Dermis microvascular lymphatic vessel endothelial cell (primary cell): ENCODE results near the gene CLCF1. TPM values are rescaled to one million over a fixed set of nuclear protein-coding genes. Genes with fewer than 3 reads are reported as not detected.

Experiments used
- DNase-seq, 2 donors: peaks; one replicate each; pipeline versions ENCODE4 v3.0.0 to v3.0.0-alpha.2; 2010; ENCODE audit warnings: low read depth in 2 of 2
- total RNA-seq: library from RNA; depleted of rRNA; stranded (reverse); fragments of >200 nt; gene quantifications from 2 replicates; pipeline ENCODE4 v1.2.1, GENCODE V29; 2014

Gene CLCF1
- total RNA-seq, 1 donor from 2014 or later, result 1.7 TPM

GRCh38 chr11:67374571-67375281, 1.3 kb upstream of the CLCF1 start:
- no peak for DNase-seq

DNA sequence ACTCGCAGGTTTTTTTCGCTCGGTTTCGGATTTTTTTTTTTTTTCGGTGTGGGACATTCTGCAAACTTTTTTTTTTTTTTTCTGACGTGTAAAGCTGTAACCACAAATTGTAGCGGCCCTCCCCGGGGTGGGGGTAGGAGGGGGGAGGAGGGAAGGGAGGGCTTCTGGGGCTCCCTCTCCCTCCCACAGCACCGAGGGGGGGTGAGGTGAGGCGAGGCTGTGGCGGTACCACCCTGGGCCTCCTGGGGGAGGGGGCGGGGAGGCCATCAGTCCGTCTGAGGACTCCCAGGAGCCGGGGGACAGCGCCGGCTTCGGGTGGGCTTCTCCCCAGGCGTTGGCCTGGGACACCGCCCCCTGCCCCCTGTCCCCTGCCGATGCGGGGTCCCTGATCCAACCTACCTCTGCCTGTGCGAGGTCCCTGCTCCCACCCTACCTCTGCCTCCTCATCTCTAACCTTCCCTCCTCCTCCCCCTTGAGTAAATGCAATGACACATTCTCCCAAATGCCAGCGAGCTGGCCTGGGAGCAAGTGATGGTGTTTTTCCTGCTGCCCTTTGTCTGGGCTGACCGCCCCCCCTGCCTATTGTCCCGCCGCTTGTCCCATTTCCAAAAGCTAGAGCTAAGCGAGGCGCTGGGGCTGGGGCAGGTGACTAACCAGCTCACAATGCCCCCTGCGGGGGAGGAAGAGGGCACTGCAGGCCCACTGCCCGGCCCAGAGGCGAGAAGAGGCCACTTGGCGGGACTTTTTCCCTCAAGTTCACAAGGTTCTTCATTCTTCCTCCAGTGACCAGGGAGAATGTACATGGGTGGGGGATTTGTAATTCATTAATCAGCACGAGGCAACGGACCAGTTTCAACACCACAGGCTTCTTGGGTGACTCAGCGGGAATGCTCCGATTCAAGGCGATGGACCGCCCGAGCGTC, 511 bp upstream of the CLCF1 start:
- DNase-seq, result peak; percentile 78 to 90

- DNase-seq, result peak in 1 of 2 donors; percentile 19
Measured at GRCh38 chr11:67372321-67372992, 941 bp downstream of the CLCF1 start.

DNA sequence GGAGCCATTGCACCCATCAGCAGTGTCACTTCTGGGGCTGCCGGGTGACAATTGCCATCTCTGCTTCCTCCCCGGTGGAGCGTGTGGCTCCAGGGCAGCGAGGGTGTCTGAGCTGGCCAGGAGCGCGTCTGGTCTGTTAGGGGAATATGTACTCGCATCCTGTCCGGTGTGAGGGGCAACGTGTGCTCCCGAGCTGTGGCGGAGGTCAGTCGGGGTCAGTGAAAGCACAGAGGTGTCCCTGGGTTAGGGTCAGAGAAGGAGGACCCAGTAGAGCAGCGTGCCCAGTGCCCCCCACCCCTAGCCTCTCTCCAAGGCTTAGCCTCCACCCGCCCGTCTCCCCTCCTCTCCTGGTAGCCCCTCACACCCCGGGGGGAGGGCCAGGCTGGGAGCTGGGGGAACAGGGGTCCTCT, 1.5 kb downstream of the CLCF1 start:
- no peak for DNase-seq

DNA sequence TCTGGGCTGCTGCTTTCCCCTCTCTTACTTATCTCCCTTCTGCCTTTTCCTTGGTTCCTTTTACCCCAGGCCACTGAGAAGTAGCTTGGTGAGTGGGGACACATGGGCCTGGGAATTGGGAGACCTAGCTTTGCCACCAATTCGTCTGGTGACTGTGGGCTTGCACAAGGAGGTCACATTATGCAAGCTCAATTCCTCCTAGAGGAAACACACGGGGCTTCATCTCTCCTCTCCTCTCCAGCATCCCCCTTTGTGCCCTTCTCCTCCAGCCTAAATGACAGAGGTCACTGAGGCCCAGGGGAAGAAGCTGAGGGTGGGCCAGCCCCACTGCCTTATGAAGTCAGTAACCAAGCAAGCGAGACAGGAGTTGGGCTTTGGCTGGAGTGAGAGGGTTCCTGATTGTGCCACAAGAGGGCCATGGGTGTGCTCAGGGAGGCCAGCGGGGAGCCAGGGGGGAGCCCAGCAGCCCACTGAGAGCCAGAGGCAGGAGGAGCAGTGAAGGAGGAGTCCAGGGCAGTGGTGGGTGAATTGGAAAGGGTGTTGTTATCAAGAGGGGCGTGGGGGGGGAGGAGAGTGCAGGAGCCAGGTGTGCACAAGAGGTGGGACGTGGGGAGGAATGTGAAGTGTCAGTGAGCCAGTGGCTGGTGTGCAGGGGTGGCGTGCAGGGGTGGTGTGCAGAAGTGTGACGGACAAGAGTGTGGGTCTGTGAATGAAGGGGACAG, 2.0 kb downstream of the CLCF1 start:
- DNase-seq, result peak in 1 of 2 donors; percentile 54

DNA sequence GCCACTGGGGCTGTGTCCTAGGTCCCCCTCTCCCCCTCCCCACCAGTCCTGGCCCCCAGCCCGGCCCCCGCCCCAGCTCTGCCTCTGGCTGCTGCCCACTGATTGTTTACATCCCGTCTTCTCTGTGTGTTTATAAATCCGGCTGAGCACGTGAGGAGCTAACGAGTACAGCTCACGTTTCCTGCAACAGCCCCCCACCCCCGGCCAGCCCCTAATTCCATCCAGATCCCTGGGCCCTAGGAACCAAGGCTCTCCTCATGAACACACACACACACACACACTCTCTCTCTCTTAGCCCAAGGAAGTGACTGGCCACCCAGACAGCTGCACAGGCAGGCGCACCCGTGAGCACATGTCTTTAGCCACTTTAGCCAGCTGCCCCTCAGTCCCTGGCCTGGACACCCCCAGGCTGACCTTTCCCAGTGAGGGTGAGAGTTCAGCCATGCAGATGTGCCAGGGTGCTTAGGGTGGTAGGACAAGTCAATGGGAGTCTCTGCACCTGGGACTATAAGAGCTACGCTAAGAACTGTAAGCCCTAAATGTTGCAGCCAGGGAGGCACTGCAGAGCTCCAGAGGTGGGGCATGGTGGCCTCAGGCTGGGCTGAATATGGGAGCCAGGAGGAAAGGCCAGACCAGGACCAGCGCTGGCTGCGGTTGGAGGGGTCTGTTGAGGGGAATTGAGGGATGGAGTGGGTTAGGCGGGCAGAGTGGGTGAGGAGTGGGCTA, 2.9 kb downstream of the CLCF1 start:
- peak in 1 of 2 donors; percentile 36 for DNase-seq

GRCh38 chr11:67369801-67370284, 3.6 kb downstream of the CLCF1 start:
- no peak for DNase-seq

GRCh38 chr11:67369275-67369674, 4.1 kb downstream of the CLCF1 start:
- no peak for DNase-seq

DNA sequence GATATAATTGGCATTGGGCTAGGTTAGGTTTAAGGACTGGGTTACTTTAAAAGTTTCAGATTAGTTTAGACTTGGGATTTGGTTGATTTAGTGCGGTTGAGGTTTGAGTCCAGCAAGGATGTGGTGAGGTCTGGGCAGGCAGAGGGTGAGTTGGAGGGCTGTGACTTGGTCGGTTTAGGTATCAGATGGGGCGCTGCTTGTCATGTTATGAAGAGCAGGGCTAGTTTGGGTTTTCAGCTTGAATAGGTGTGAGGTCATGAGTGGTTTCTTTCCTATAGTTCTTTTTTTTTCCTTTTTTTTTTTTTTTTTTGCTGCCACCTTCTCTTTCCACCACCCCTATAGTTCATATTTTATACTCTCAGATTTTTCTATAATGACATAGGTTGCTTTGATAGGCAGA, 4.8 kb downstream of the CLCF1 start:
- DNase-seq, result no peak

DNA sequence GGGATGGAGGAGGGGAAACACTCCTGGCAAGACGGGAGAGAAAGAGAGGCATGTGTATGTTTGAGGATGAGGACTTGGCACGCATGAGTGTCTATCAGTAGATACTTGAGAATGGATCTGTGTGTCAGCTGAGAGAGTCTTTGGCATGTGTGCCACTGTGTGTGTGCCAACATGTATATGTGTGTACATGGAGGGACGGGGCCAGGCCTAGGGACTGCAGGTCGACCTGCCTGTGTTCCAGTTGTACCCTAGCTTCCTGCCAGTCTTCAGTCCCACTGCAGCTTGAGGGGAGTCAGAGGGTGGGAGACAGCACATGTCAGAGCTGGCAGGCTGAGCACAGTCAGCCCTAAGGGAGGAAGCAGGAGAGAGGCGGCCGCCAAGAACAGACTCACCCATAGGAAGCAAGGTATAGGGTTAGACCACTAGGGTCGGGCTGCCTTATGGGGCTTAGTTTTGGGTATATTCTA, 5.6 kb downstream of the CLCF1 start:
- no peak for DNase-seq

DNA sequence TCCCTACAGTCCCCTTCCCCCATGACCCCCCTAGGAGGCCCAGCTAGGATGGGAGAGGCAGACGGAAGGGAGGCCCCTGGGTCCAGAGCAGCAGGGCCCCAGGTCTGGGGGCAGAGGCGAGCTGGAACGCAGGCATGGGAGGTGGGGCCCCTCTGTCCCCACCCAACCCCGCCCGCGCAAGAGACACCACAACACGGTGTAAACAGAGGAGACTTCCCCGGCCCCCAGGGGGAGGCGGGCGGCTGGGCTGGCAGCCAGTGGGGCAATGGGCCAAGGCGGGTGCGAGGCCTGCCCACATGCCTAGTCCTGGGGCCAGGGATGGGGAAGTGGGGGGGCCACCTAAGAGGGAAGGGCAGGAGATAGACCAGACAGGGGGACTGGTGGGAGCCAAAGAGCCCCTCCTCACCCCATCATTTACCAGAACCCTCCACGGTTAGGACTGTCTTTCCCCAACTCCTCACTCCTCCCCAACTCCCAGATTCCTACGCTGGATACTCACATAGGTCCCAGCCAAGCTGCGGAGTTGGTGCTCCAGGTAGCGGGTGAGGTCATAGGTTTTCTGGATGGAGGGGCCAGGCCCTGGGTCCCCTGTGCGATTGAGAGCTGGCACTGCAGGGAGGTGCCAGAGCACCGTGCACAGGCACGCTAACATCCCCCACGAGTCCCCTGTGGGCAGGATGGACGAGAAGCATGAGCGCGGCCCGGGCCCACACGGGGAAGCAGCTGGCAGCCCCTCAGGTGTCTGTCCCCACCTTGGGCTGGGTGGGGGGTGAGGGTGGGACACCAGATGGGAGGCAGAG, 6.2 kb downstream of the CLCF1 start:
- no peak for DNase-seq

DNA sequence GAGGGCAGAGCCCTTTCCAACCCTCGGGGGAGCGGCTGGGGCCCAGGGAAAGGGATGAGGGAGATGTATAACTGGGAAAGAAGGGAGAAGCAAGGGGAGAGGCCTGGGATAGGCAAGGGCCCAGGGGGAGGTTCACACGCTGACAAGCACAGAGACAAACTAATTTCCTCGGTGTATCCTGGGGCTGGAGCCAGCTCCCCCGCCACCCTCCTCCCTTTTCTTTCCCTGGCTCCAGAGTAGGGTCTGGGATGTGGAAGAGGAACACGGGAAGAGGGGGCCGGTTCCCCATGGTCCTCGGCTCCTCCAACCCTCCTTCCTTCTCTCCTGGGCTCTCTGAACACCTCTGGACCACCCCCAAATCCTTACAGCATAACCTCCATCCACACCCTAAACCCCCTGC, 6.9 kb downstream of the CLCF1 start:
- no peak for DNase-seq

- no peak for DNase-seq
Measured at GRCh38 chr11:67365736-67366444, 7.5 kb downstream of the CLCF1 start.

GRCh38 chr11:67364783-67365722, 8.3 kb downstream of the CLCF1 start:
- no peak for DNase-seq

DNA sequence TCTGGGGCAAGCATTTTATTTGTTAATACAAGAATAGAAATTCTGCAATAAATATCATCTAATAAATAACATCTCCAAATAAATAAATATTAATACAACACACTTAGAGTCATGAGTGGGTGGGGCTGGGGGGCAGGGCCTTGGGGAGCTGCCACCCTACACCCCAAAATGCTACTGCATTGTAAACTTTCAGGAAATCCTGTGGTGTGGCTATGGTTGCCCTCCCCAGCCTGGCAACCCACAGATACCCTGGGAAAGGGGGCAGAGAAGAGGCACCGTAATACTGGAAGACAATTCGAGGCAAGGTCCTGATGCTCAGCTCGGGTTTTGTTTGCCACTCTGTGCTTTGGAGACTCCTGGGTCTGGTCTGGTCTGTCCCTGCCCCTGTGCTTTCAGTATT, 9.2 kb downstream of the CLCF1 start:
- no peak for DNase-seq

- peak in 1 of 2 donors; percentile 34 for DNase-seq
Measured at GRCh38 chr11:67357831-67358670, 15.3 kb downstream of the CLCF1 start.
